A549 (cell line): Measurements from ENCODE around the gene VPS51.

Experiments
- CBX8 ChIP-seq: fragments of 200-600 bp; sonication (generic); IDR thresholded peaks from 2 replicates; pipeline ENCODE4 v1.6.1; 2016
- CEBPB ChIP-seq, 2 experiments: fragments of >200 bp in 1 of 2; sonication (Bioruptor Twin) in 1 of 2; formaldehyde crosslinking in 1 of 2; IDR thresholded peaks; 2 replicates each; pipeline ENCODE4 v1.6.1; 2012 to 2016
- CHD2 ChIP-seq: fragments of 150-350 bp; IDR thresholded peaks from 2 replicates; pipeline ENCODE4 v1.6.1; 2014; ENCODE audit warnings: low read length; ENCODE audit not compliant: partially characterized antibody
- EP300 ChIP-seq, 2 experiments: fragments of >200 bp; sonication (Bioruptor Twin); formaldehyde crosslinking; IDR thresholded peaks; 2 replicates in 1 of 2; 3 replicates in 1 of 2; pipeline ENCODE4 v1.6.1; 2016 to 2017
- MYC ChIP-seq: IDR thresholded peaks from 2 replicates; pipeline ENCODE4 v1.6.1; 2012; ENCODE audit warnings: mild to moderate bottlenecking, inconsistent platforms, low read length, improper control_type of control experiment, borderline replicate concordance
- PHF8 ChIP-seq: fragments of 200-600 bp; sonication (generic); IDR thresholded peaks from 2 replicates; pipeline ENCODE4 v1.6.1; 2016; ENCODE audit warnings: low read depth, mild to moderate bottlenecking, antibody characterized with exemption, moderate library complexity, borderline replicate concordance
- POLR2A ChIP-seq: IDR thresholded peaks from 2 replicates; pipeline ENCODE4 v1.6.1; 2012; ENCODE audit warnings: mild to moderate bottlenecking, low read length
- RAD21 ChIP-seq, 2 experiments: fragments of >200 bp in 1 of 2; sonication (Bioruptor Twin) in 1 of 2; formaldehyde crosslinking in 1 of 2; IDR thresholded peaks in 1 of 2; conservative IDR thresholded peaks in 1 of 2; 2 replicates in 1 of 2; 3 replicates in 1 of 2; pipeline ENCODE4 v1.6.1; 2012 to 2018; ENCODE audit warnings: inconsistent platforms in 1 of 2
- RCOR1 ChIP-seq: fragments of 150-350 bp; IDR thresholded peaks from 2 replicates; pipeline ENCODE4 v1.6.1; 2014; ENCODE audit warnings: antibody characterized with exemption, low read length, low read depth
- SMC3 ChIP-seq: fragments of >200 bp; sonication (Bioruptor Twin); formaldehyde crosslinking; IDR thresholded peaks from 3 replicates; pipeline ENCODE4 v1.6.1; 2018; ENCODE audit warnings: inconsistent platforms
- USF2 ChIP-seq: fragments of 450-650 bp; IDR thresholded peaks from 2 replicates; pipeline ENCODE4 v1.6.1; 2014; ENCODE audit warnings: antibody characterized with exemption
- ZFP36 ChIP-seq: fragments of 450-650 bp; IDR thresholded peaks from 2 replicates; pipeline ENCODE4 v1.6.1; 2014; ENCODE audit warnings: borderline replicate concordance; ENCODE audit not compliant: partially characterized antibody
- TF ChIP-seq, protein P1 (sequence below): fragments of >200 bp; sonication (Bioruptor Twin); formaldehyde crosslinking; IDR thresholded peaks from 3 replicates; pipeline ENCODE4 v1.5.1; 2016
- TF ChIP-seq, protein P2 (sequence below): IDR thresholded peaks from 2 replicates; pipeline ENCODE4 v1.6.1; 2012

DNA sequence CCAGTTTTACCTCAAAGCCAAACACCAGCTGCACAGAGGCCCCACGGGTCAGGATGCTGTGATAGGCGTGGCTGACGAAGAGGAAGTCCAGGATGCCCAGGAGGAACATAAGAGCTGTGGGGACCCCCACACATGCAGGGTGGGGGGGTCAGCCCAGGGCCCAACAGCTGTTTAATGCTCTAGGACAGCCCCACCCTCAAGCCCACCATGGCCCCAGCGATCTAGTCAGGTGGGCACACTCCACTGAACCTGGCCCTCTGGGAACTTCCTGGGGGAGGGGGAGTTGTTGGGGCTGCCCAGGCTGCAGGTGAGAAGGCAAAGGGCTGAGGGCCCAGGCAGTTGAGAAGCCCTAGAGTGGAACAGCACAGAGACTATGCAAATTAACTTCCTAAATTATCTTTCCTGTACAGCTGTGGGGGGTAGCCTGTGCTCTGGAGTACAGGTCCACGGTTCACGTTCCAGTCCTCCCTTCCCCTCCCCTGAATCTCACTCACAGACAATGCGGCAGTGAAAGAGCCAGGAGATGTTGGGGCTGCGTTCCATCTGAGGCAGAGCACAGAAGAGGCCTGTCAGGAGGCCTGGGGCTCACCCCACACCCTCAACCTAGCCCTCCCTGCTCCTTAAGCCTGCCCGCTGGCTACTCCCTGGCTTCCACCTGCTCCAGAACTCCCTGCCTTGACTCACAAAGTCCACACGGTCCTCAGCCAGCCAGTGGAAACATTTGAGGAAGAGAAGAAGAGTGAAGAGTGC lies 36.4 kb downstream of the VPS51 start:
- no peak for TF ChIP-seq USF2
- TF ChIP-seq, protein P1, sequence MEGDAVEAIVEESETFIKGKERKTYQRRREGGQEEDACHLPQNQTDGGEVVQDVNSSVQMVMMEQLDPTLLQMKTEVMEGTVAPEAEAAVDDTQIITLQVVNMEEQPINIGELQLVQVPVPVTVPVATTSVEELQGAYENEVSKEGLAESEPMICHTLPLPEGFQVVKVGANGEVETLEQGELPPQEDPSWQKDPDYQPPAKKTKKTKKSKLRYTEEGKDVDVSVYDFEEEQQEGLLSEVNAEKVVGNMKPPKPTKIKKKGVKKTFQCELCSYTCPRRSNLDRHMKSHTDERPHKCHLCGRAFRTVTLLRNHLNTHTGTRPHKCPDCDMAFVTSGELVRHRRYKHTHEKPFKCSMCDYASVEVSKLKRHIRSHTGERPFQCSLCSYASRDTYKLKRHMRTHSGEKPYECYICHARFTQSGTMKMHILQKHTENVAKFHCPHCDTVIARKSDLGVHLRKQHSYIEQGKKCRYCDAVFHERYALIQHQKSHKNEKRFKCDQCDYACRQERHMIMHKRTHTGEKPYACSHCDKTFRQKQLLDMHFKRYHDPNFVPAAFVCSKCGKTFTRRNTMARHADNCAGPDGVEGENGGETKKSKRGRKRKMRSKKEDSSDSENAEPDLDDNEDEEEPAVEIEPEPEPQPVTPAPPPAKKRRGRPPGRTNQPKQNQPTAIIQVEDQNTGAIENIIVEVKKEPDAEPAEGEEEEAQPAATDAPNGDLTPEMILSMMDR, result no peak
- no peak for TF ChIP-seq EP300 (IDR thresholded peaks at IDR 0.05)
- no peak for TF ChIP-seq RCOR1
- no peak for TF ChIP-seq POLR2A
- no peak for TF ChIP-seq RAD21 (conservative IDR thresholded peaks at IDR 0.05 in 1 of 2, IDR thresholded peaks at IDR 0.05 in 1 of 2)
- TF ChIP-seq CEBPB (IDR thresholded peaks at IDR 0.05), result no peak
- no peak for TF ChIP-seq CBX8
- no peak for TF ChIP-seq PHF8
- no peak for TF ChIP-seq SMC3
- TF ChIP-seq CHD2, result no peak
- no peak for TF ChIP-seq MYC
- TF ChIP-seq, protein P2, sequence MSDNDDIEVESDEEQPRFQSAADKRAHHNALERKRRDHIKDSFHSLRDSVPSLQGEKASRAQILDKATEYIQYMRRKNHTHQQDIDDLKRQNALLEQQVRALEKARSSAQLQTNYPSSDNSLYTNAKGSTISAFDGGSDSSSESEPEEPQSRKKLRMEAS, result no peak
- no peak for TF ChIP-seq ZFP36
